SU-DHL-6 (cell line): ENCODE data around the gene OR5C1.

Source experiments
- H2AFZ ChIP-seq: fragments of 200-600 bp; sonication (generic); 2 replicates; pipeline ENCODE4 v1.6.1; 2014; ENCODE audit warnings: low read depth, mild to moderate bottlenecking, moderate library complexity, mixed read lengths, antibody characterized with exemption, low read length; ENCODE audit not compliant: severe bottlenecking
- H3F3A ChIP-seq: fragments of 200-600 bp; shearing (Covaris generic); 2 replicates; pipeline ENCODE4 v1.6.0; 2016; ENCODE audit warnings: antibody characterized with exemption, mild to moderate bottlenecking; ENCODE audit not compliant: insufficient read depth
- H3K27ac ChIP-seq: fragments of 200-600 bp; sonication (generic); 2 replicates; pipeline ENCODE4 v1.5.1; 2016; ENCODE audit warnings: low read depth, mild to moderate bottlenecking, low read length, moderate library complexity, mixed read lengths
- H3K27me3 ChIP-seq: fragments of 200-600 bp; sonication (generic), shearing (Covaris generic); 2 replicates; pipeline ENCODE4 v1.6.0; 2014; ENCODE audit warnings: mild to moderate bottlenecking, low read length
- H3K36me3 ChIP-seq: fragments of 200-600 bp; sonication (generic); 2 replicates; pipeline ENCODE4 v1.6.1; 2014; ENCODE audit warnings: mild to moderate bottlenecking, low read length, mixed read lengths
- H3K4me2 ChIP-seq: fragments of 300-600, 200-600 bp; shearing (Covaris generic), sonication (generic); 2 replicates; pipeline ENCODE4 v1.6.0; 2014; ENCODE audit warnings: low read length, low read depth, mild to moderate bottlenecking; ENCODE audit not compliant: poor library complexity, severe bottlenecking
- H3K4me3 ChIP-seq: fragments of 200-600 bp; sonication (generic); 2 replicates; pipeline ENCODE4 v1.5.1; 2014; ENCODE audit warnings: antibody characterized with exemption, low read length, mild to moderate bottlenecking, mixed read lengths; ENCODE audit not compliant: insufficient read depth, poor library complexity, severe bottlenecking
- H3K79me2 ChIP-seq: fragments of 200-600 bp; sonication (generic); 2 replicates; pipeline ENCODE4 v1.6.1; 2014; ENCODE audit warnings: mild to moderate bottlenecking, low read length, moderate library complexity; ENCODE audit not compliant: insufficient read depth
- H3K9ac ChIP-seq: fragments of 200-600 bp; sonication (generic); 2 replicates; pipeline ENCODE4 v1.7.0; 2014; ENCODE audit warnings: mild to moderate bottlenecking, low read length
- H3K9me2 ChIP-seq: fragments of 200-600 bp; sonication (generic); replicated peaks from 2 replicates; pipeline ENCODE4 v1.6.1; 2014; ENCODE audit warnings: low read length; ENCODE audit not compliant: insufficient read depth
- H3K9me3 ChIP-seq: fragments of 200-600 bp; sonication (generic); 2 replicates; pipeline ENCODE4 v1.6.1; 2014; ENCODE audit warnings: low read length, mixed read lengths; ENCODE audit not compliant: insufficient read depth
- H4K20me1 ChIP-seq: fragments of 200-600 bp; sonication (generic); 2 replicates; pipeline ENCODE4 v1.6.1; 2014; ENCODE audit warnings: low read depth, mild to moderate bottlenecking, antibody characterized with exemption, low read length, moderate library complexity, mixed read lengths
- CTCF ChIP-seq: fragments of 200-600 bp; sonication (generic); IDR thresholded peaks from one replicate; pipeline ENCODE4 v1.5.1; 2017; ENCODE audit warnings: antibody characterized with exemption, mild to moderate bottlenecking, low read length, moderate library complexity; ENCODE audit not compliant: insufficient read depth, poor library complexity, severe bottlenecking
- EZH2phosphoT487 ChIP-seq: fragments of 200-600 bp; sonication (generic), shearing (Covaris generic); conservative IDR thresholded peaks from 2 replicates; pipeline ENCODE4 v1.6.1; 2018; ENCODE audit warnings: mild to moderate bottlenecking, antibody characterized with exemption, low read length, moderate library complexity, mixed read lengths

The OR5C1 gene

DNA sequence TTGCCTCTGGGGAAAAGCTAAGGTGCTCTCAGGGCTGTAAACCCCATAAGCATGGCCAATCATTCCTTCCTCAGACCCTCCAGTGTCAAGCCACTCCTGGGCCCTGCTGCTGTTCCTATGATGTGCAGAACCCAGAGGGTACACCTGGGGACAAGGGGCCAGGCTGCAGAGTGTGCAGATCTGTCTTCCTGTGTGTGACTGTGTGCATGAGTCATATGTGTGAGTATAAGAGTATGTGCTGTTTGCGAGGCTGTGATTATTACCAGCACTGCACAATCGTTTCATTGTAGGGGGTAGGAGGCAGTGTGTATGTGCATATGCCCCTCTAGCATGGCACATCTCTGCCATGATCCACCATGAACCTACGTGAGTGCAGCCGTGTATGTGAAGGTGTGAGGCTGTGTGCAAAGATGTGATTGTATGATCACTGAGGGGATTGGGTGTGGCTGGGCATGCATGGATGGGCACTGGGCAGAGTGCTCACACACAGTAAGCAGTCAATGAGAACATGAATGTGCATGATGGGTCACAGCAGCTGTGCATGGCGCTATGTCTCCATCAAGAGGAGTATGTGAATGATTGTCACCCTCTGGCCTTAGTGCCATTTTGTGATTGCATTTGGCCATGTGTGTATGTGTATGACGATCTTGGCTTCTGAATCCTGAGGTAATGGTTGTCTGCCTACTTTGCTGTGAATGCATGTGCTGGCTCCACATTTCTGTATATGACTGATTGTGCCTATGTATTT is 8.8 kb downstream of the OR5C1 start:
- no peaks in the 10 kb centered on the region for H3K27me3 ChIP-seq
- no peaks in the 10 kb centered on the region for H3K79me2 ChIP-seq
- no peak overlapping the region for H3K4me3 ChIP-seq
- no peaks in the 10 kb centered on the region for H4K20me1 ChIP-seq
- H3K27ac ChIP-seq: no peak overlapping the region
- H3K36me3 ChIP-seq: no peaks in the 10 kb centered on the region
- TF ChIP-seq CTCF: no peak
- TF ChIP-seq EZH2phosphoT487: no peak
- no peak overlapping the region for H2AFZ ChIP-seq
- no peak overlapping the region for H3K9ac ChIP-seq
- no peaks in the 10 kb centered on the region for H3K9me3 ChIP-seq
- no peak overlapping the region for H3K4me2 ChIP-seq
- H3K9me2 ChIP-seq: no peaks in the 10 kb centered on the region
- no peaks in the 10 kb centered on the region for H3F3A ChIP-seq

GRCh38 chr9:122800066-122801060 is 11.6 kb downstream of the OR5C1 start, which contains the start of gene OR1K1:
TSS of gene OR1K1 (plus strand) at chr9:122800123. CDS start at chr9:122800123, 0 bp downstream.
- H3K4me2 ChIP-seq: no peak within 1 kb of the TSS
- no peaks in the 10 kb centered on the region for H3K27me3 ChIP-seq
- no peak within 1 kb of the TSS for H3K9ac ChIP-seq
- no peak for TF ChIP-seq CTCF
- TF ChIP-seq EZH2phosphoT487: no peak
- no peaks in the 10 kb centered on the region for H3K9me3 ChIP-seq
- H3K79me2 ChIP-seq: no peaks in the 10 kb centered on the region
- H2AFZ ChIP-seq: no peak within 1 kb of the TSS
- no peaks in the 10 kb centered on the region for H3K9me2 ChIP-seq
- no peak within 1 kb of the TSS for H3K4me3 ChIP-seq
- H3F3A ChIP-seq: no peaks in the 10 kb centered on the region
- H3K36me3 ChIP-seq: no peaks in the 10 kb centered on the region
- no peak within 1 kb of the TSS for H3K27ac ChIP-seq
- H4K20me1 ChIP-seq: no peaks in the 10 kb centered on the region

DNA sequence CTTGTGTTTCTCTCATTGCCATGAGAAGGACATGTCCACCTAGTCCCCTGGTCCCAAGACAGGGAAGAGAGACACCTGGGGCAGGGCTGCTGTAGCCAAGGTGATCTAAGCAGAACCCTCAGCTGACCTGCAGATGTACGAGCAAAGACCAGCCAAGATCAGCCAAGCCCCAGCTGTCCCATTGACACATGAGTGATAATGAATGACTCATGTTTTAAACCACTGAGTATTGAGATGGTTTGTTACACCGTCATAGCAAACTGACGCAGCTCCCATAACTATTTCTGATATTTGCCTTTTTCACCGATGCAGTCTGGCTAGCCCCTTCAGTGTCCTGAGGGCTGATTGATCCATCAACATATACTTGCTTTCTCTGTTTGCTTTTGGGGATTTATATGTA is 17.9 kb downstream of the OR5C1 start:
- H3K9ac ChIP-seq: no peak overlapping the region
- H2AFZ ChIP-seq: no peak overlapping the region
- no peaks in the 10 kb centered on the region for H3K27me3 ChIP-seq
- no peaks in the 10 kb centered on the region for H3K79me2 ChIP-seq
- no peaks in the 10 kb centered on the region for H3K36me3 ChIP-seq
- H4K20me1 ChIP-seq: no peaks in the 10 kb centered on the region
- H3K9me2 ChIP-seq: no peaks in the 10 kb centered on the region
- H3K4me3 ChIP-seq: no peak overlapping the region
- H3K27ac ChIP-seq: no peak overlapping the region
- H3K9me3 ChIP-seq: no peaks in the 10 kb centered on the region
- no peak for TF ChIP-seq CTCF
- no peak for TF ChIP-seq EZH2phosphoT487
- H3K4me2 ChIP-seq: no peak overlapping the region
- H3F3A ChIP-seq: no peaks in the 10 kb centered on the region
